ENCODE measurements around the gene PTGES3L.

PTGES3L gene

GRCh38 chr17:42964161-42964932, 15.5 kb downstream of the PTGES3L start, which contains the start of gene AARSD1:
Gene AARSD1 (minus strand): TSS chr17:42964454. CDS start chr17:42964440, 14 bp downstream.
- Histone ChIP-seq H3K4me2 (peak within 1 kb of the TSS; percentile 86), H3K9ac (peak within 1 kb of the TSS; percentile 85), H3K27ac (peak within 1 kb of the TSS; percentile 82), H3K27me3 (no peaks in the 10 kb centered on the region), H4K20me1 (no peaks in the 10 kb centered on the region), H3K36me3 (peaks cover 38% of the 10 kb centered on the region), H3K4me3 (peak within 1 kb of the TSS; percentile 80), H3K4me1 (peaks cover 36% of the 10 kb centered on the region), H3K9me3 (no peaks in the 10 kb centered on the region)
- TF ChIP-seq Cebpa-rat (IDR thresholded peaks at IDR 0.05) = no peak

- Histone ChIP-seq H3K27me3 (no peaks in the 10 kb centered on the region), H3K4me1 (no peaks in the 10 kb centered on the region), H3K27ac (no peak overlapping the region), H3K9ac (peak overlapping the region; percentile 19; the same call in 1 of the 2 replicates), H3K36me3 (peaks cover 95% of the 10 kb centered on the region), H4K20me1 (0 out of 2 replicates have a peak, but pooled peaks cover 4% of the 10 kb centered on the region), H3K9me3 (no peaks in the 10 kb centered on the region), H3K4me2 (no peak overlapping the region), H3K4me3 (no peak overlapping the region)
- no peak for TF ChIP-seq Cebpa-rat (IDR thresholded peaks at IDR 0.05)
Measured at GRCh38 chr17:42953669-42954068, 26.2 kb downstream of the PTGES3L start.

GRCh38 chr17:42950044-42950783, 29.7 kb downstream of the PTGES3L start:
- Histone ChIP-seq H3K9me3 (no peaks in the 10 kb centered on the region), H3K27ac (no peak overlapping the region), H3K9ac (no peak overlapping the region), H3K27me3 (no peaks in the 10 kb centered on the region), H3K36me3 (peaks cover 79% of the 10 kb centered on the region), H3K4me2 (no peak overlapping the region), H4K20me1 (0 out of 2 replicates have a peak, but pooled peaks cover 4% of the 10 kb centered on the region), H3K4me3 (no peak overlapping the region), H3K4me1 (no peaks in the 10 kb centered on the region)
- no peak for TF ChIP-seq Cebpa-rat (IDR thresholded peaks at IDR 0.05)

GRCh38 chr17:42946812-42947211, 33.1 kb downstream of the PTGES3L start:
- Histone ChIP-seq H3K9me3 (no peaks in the 10 kb centered on the region), H4K20me1 (0 out of 2 replicates have a peak, but pooled peaks cover 3% of the 10 kb centered on the region), H3K4me3 (no peak overlapping the region), H3K9ac (no peak overlapping the region), H3K27ac (no peak overlapping the region), H3K4me1 (no peaks in the 10 kb centered on the region), H3K4me2 (no peak overlapping the region), H3K36me3 (peaks cover 45% of the 10 kb centered on the region), H3K27me3 (no peaks in the 10 kb centered on the region)
- TF ChIP-seq Cebpa-rat (IDR thresholded peaks at IDR 0.05) = no peak

GRCh38 chr17:42944211-42944610, 35.7 kb downstream of the PTGES3L start:
- no peak overlapping the region for H3K27ac ChIP-seq
- TF ChIP-seq Cebpa-rat (IDR thresholded peaks at IDR 0.05) = no peak
- no peaks in the 10 kb centered on the region for H4K20me1 ChIP-seq
- no peak overlapping the region for H3K9ac ChIP-seq
- no peaks in the 10 kb centered on the region for H3K4me1 ChIP-seq
- no peaks in the 10 kb centered on the region for H3K27me3 ChIP-seq
- H3K36me3 ChIP-seq = peaks cover 20% of the 10 kb centered on the region
- H3K9me3 ChIP-seq = no peaks in the 10 kb centered on the region
- H3K4me2 ChIP-seq = no peak overlapping the region
- H3K4me3 ChIP-seq = no peak overlapping the region

- no peak overlapping the region for H3K27ac ChIP-seq
- H3K36me3 ChIP-seq = no peaks in the 10 kb centered on the region
- no peaks in the 10 kb centered on the region for H4K20me1 ChIP-seq
- no peak overlapping the region for H3K4me3 ChIP-seq
- no peaks in the 10 kb centered on the region for H3K9me3 ChIP-seq
- H3K4me2 ChIP-seq = no peak overlapping the region
- no peak overlapping the region for H3K9ac ChIP-seq
- H3K4me1 ChIP-seq = no peaks in the 10 kb centered on the region
- no peak for TF ChIP-seq Cebpa-rat (IDR thresholded peaks at IDR 0.05)
- no peaks in the 10 kb centered on the region for H3K27me3 ChIP-seq
Measured at GRCh38 chr17:42937712-42938596, 41.9 kb downstream of the PTGES3L start.

- Histone ChIP-seq H3K27ac (no peak overlapping the region), H3K9me3 (no peaks in the 10 kb centered on the region), H3K4me3 (no peak overlapping the region), H3K4me1 (peaks cover 14% of the 10 kb centered on the region), H3K27me3 (no peaks in the 10 kb centered on the region), H3K36me3 (no peaks in the 10 kb centered on the region), H3K9ac (no peak overlapping the region), H4K20me1 (no peaks in the 10 kb centered on the region), H3K4me2 (no peak overlapping the region)
- no peak for TF ChIP-seq Cebpa-rat (IDR thresholded peaks at IDR 0.05)
Measured at GRCh38 chr17:42929497-42929844, 50.4 kb downstream of the PTGES3L start.

- no peak overlapping the region for H3K9ac ChIP-seq
Measured at GRCh38 chr17:42928714-42929496, 51.0 kb downstream of the PTGES3L start.

GRCh38 chr17:42924891-42925290, 55.0 kb downstream of the PTGES3L start:
- Histone ChIP-seq H3K9ac (no peak overlapping the region), H3K27me3 (no peaks in the 10 kb centered on the region), H3K36me3 (no peaks in the 10 kb centered on the region), H3K9me3 (peaks cover 4% of the 10 kb centered on the region; the same call in 1 of the 2 replicates), H3K4me3 (no peak overlapping the region), H4K20me1 (no peaks in the 10 kb centered on the region), H3K27ac (no peak overlapping the region), H3K4me2 (peak overlapping the region; percentile 24; the same call in 1 of the 2 replicates), H3K4me1 (peaks cover 40% of the 10 kb centered on the region)
- no peak for TF ChIP-seq Cebpa-rat (IDR thresholded peaks at IDR 0.05)

More at GRCh38 chr17:42928714-42929496, 51.0 kb downstream of the PTGES3L start:
- Histone ChIP-seq H3K36me3 (no peaks in the 10 kb centered on the region), H3K27me3 (no peaks in the 10 kb centered on the region), H3K4me2 (no peak overlapping the region), H3K9me3 (peaks cover 2% of the 10 kb centered on the region; the same call in 1 of the 2 replicates), H3K27ac (no peak overlapping the region), H3K4me1 (peaks cover 14% of the 10 kb centered on the region), H3K4me3 (no peak overlapping the region), H4K20me1 (no peaks in the 10 kb centered on the region)
- no peak for TF ChIP-seq Cebpa-rat (IDR thresholded peaks at IDR 0.05)

Data from BLaER1 (cell line).